Breast epithelium (tissue), 4 donors: ENCODE measurements around the gene CCNF. TPM values are rescaled to one million over a fixed set of nuclear protein-coding genes. Genes with fewer than 3 reads are reported as not detected.

Experiments
- DNase-seq, 2 donors: peaks; one replicate each; pipeline ENCODE4 v3.0.0-alpha.2; 2019; ENCODE audit warnings: low spot score in 2 of 2
- H3K27ac ChIP-seq, 2 donors: fragments of 200-600 bp; sonication (generic) in 1 of 2; one replicate each; pipeline ENCODE4 v1.5.1; 2016 to 2019; ENCODE audit warnings: mild to moderate bottlenecking in 1 of 2
- H3K27me3 ChIP-seq, 2 donors: fragments of 200-600 bp; sonication (generic) in 1 of 2; one replicate each; pipeline versions ENCODE4 v1.5.1 to v1.6.0; 2017 to 2019; ENCODE audit warnings: control low read depth in 1 of 2, mild to moderate bottlenecking in 1 of 2
- H3K36me3 ChIP-seq: fragments of 200-600 bp; one replicate; pipeline ENCODE4 v1.5.1; 2019
- H3K4me1 ChIP-seq, 2 donors: fragments of 200-600 bp; sonication (generic); one replicate each; pipeline ENCODE4 v1.5.1; 2016 to 2019; ENCODE audit warnings: control low read depth in 1 of 2
- H3K4me3 ChIP-seq, 3 donors: fragments of 200-600 bp; sonication (generic); 1 replicate in 2 of 3; 2 replicates in 1 of 3; pipeline ENCODE4 v1.5.1; 2016 to 2019; ENCODE audit warnings: mild to moderate bottlenecking in 3 of 3, moderate library complexity in 2 of 3
- H3K9me3 ChIP-seq, 2 donors: fragments of 200-600 bp; sonication (generic) in 1 of 2; one replicate each; pipeline ENCODE4 v1.5.1; 2016 to 2019; ENCODE audit warnings: control low read depth in 1 of 2
- CTCF ChIP-seq, 3 donors: fragments of 450-650 bp; IDR thresholded peaks; one replicate each; pipeline ENCODE4 v1.5.1; 2016 to 2017; ENCODE audit warnings: antibody characterized with exemption in 3 of 3, mild to moderate bottlenecking in 3 of 3, moderate library complexity in 3 of 3
- POLR2A ChIP-seq: fragments of 450-650 bp; IDR thresholded peaks from one replicate; pipeline ENCODE4 v1.6.1; 2016; ENCODE audit warnings: antibody characterized with exemption, mild to moderate bottlenecking, moderate library complexity
- POLR2AphosphoS5 ChIP-seq, 3 donors: sonication (generic); formaldehyde crosslinking; IDR thresholded peaks; one replicate each; pipeline ENCODE4 v1.6.1; 2017; ENCODE audit warnings: antibody characterized with exemption in 3 of 3
- intact Hi-C: fragments of 100-400 bp; cut with DNase I; formaldehyde crosslinking; loops from one replicate; pipeline ENCODE4 v1.15.1; 2023; ENCODE audit warnings: low total_unique reads
- total RNA-seq, 3 donors: library from RNA; depleted of rRNA; stranded (reverse); fragments of >200 nt; gene quantifications; one replicate each; pipeline ENCODE4 v1.1.0, GENCODE V29; 2016

CCNF gene
- total RNA-seq, 3 donors from 2014 or later: 1.6 to 2.9 (median 2.7) TPM

- H3K27me3 ChIP-seq: no peaks in the 10 kb centered on the region
- DNase-seq: no peak
- no peak overlapping the region for H3K4me3 ChIP-seq
- no peak overlapping the region for H3K27ac ChIP-seq
- H3K4me1 ChIP-seq: no peaks in the 10 kb centered on the region
- intact Hi-C loops: no loop called here
- TF ChIP-seq POLR2AphosphoS5 (IDR thresholded peaks at IDR 0.05) (no peak), POLR2A (no peak), CTCF (IDR thresholded peaks at IDR 0.05) (no peak)
- H3K36me3 ChIP-seq: no peaks in the 10 kb centered on the region
- no peaks in the 10 kb centered on the region for H3K9me3 ChIP-seq
Measured at GRCh38 chr16:2404099-2404498, 25.1 kb upstream of the CCNF start.

- H3K4me1 ChIP-seq: no peaks in the 10 kb centered on the region
- no peaks in the 10 kb centered on the region for H3K36me3 ChIP-seq
- intact Hi-C loops: no loop called here
- H3K27ac ChIP-seq: no peak overlapping the region
- no peak overlapping the region for H3K4me3 ChIP-seq
- no peaks in the 10 kb centered on the region for H3K9me3 ChIP-seq
- TF ChIP-seq CTCF (IDR thresholded peaks at IDR 0.05): no peak
- no peak for TF ChIP-seq POLR2AphosphoS5 (IDR thresholded peaks at IDR 0.05)
- TF ChIP-seq POLR2A: no peak
- DNase-seq: no peak
- H3K27me3 ChIP-seq: peaks cover 0 to 4% of the 10 kb centered on the region in 2 donors
Measured at GRCh38 chr16:2415085-2415484, 14.2 kb upstream of the CCNF start.

GRCh38 chr16:2420035-2420434 is 9.2 kb upstream of the CCNF start:
- intact Hi-C loops: loop anchor here (10.0 kb wide), 1 partner anchor 75 kb away; the partner anchor contains the start of gene ABCA3
- H3K9me3 ChIP-seq: no peaks in the 10 kb centered on the region
- no peaks in the 10 kb centered on the region for H3K4me1 ChIP-seq
- no peak overlapping the region for H3K27ac ChIP-seq
- DNase-seq: no peak
- no peaks in the 10 kb centered on the region for H3K36me3 ChIP-seq
- H3K27me3 ChIP-seq: peaks cover 0 to 2% of the 10 kb centered on the region in 2 donors
- TF ChIP-seq CTCF (IDR thresholded peaks at IDR 0.05): no peak
- no peak overlapping the region for H3K4me3 ChIP-seq

GRCh38 chr16:2422123-2422867 is 7.0 kb upstream of the CCNF start:
- Histone ChIP-seq H3K27me3 (no peaks in the 10 kb centered on the region), H3K27ac (no peak overlapping the region), H3K4me3 (no peak overlapping the region), H3K4me1 (no peaks in the 10 kb centered on the region), H3K9me3 (no peaks in the 10 kb centered on the region), H3K36me3 (no peaks in the 10 kb centered on the region)
- intact Hi-C loops: loop anchor here (10.0 kb wide), 1 partner anchor 77 kb away; the partner anchor contains the start of gene ABCA3
- no peak for DNase-seq
- TF ChIP-seq POLR2AphosphoS5 (IDR thresholded peaks at IDR 0.05): no peak
- no peak for TF ChIP-seq CTCF (IDR thresholded peaks at IDR 0.05)
- TF ChIP-seq POLR2A: no peak
